K562 (cell line): Measurements from ENCODE around the gene NRF1. TPM values are rescaled to one million over a fixed set of nuclear protein-coding genes. Genes with fewer than 3 reads are reported as not detected.

Experiments
- BDP1 ChIP-seq: IDR thresholded peaks from 3 replicates; pipeline ENCODE4 v1.6.1; 2011; ENCODE audit not compliant: insufficient read length, insufficient read depth
- CREB1 ChIP-seq, 2 experiments: sonication (generic) in 1 of 2; formaldehyde crosslinking in 1 of 2; IDR thresholded peaks; 2 replicates each; pipeline versions ENCODE4 v1.6.1 to v1.8.0; 2012 to 2022; ENCODE audit warnings: inconsistent platforms in 1 of 2, mild to moderate bottlenecking in 1 of 2, missing genetic modification reagents in 1 of 2, moderate library complexity in 1 of 2
- HDGF ChIP-seq: fragments of 450-650 bp; IDR thresholded peaks from 2 replicates; pipeline ENCODE4 v1.6.1; 2016
- MITF ChIP-seq: IDR thresholded peaks from 2 replicates; pipeline ENCODE4 v1.6.1; 2014; ENCODE audit warnings: antibody characterized with exemption
- PRDM10 ChIP-seq: fragments of 450-650 bp; IDR thresholded peaks from 2 replicates; pipeline ENCODE4 v1.6.1; 2018; ENCODE audit not compliant: partially characterized antibody
- PURB ChIP-seq: sonication (generic); formaldehyde crosslinking; IDR thresholded peaks from 2 replicates; pipeline ENCODE4 v1.9.0; 2021; ENCODE audit warnings: low read depth, mild to moderate bottlenecking, missing genetic modification reagents
- SIN3B ChIP-seq: fragments of 450-650 bp; IDR thresholded peaks from 2 replicates; pipeline ENCODE4 v1.6.1; 2017; ENCODE audit warnings: low read depth, mild to moderate bottlenecking, moderate library complexity
- STAG1 ChIP-seq: sonication (generic); formaldehyde crosslinking; IDR thresholded peaks from 2 replicates; pipeline ENCODE4 v1.5.0; 2020; ENCODE audit warnings: missing genetic modification reagents, borderline replicate concordance
- TRIM25 ChIP-seq: fragments of 450-650 bp; IDR thresholded peaks from 2 replicates; pipeline ENCODE4 v1.7.0; 2016; ENCODE audit warnings: borderline replicate concordance
- ZBTB7A ChIP-seq: IDR thresholded peaks from 2 replicates; pipeline ENCODE4 v1.6.1; 2011; ENCODE audit warnings: low read depth, mild to moderate bottlenecking, low read length, moderate library complexity, borderline replicate concordance; ENCODE audit not compliant: control insufficient read depth
- ZNF232 ChIP-seq: sonication (generic); formaldehyde crosslinking; IDR thresholded peaks from 2 replicates; pipeline ENCODE4 v1.8.0; 2022; ENCODE audit warnings: mild to moderate bottlenecking, missing genetic modification reagents
- ZNF609 ChIP-seq: sonication (generic); formaldehyde crosslinking; IDR thresholded peaks from 2 replicates; pipeline ENCODE4 v1.8.1; 2023; ENCODE audit warnings: missing genetic modification reagents, mild to moderate bottlenecking, borderline replicate concordance
- ZNF766 ChIP-seq: fragments of 200-800 bp; sonication (Bioruptor generic); conservative IDR thresholded peaks from 2 replicates; pipeline ENCODE4 v1.6.1; 2016; ENCODE audit warnings: missing genetic modification characterization, missing compliant biosample characterization
- polyA plus RNA-seq, 8 experiments: library from polyadenylated mRNA; depleted of rRNA in 4 of 8; stranded (reverse) in 5 of 8; unstranded in 3 of 8; fragments of >200 nt; fragmentation: Nextera tagmentation in 2 of 8; fragmentation: Illumina TruSeq in 1 of 8; extraction: Ambion mirVana in 2 of 8; extraction: Trizol in 1 of 8; gene quantifications; 2 replicates each; pipeline versions ENCODE4 v1.2.1 to v1.2.3, GENCODE V29; 2011 to 2014; ENCODE audit warnings: inconsistent platforms in 1 of 8, missing spikeins in 1 of 8
- total RNA-seq, 7 experiments: library from RNA; depleted of rRNA in 6 of 7; stranded (reverse); fragments of >200 nt in 6 of 7; fragmentation: Illumina TruSeq in 2 of 7; extraction: Trizol in 2 of 7; gene quantifications; 2 replicates each; pipeline versions ENCODE4 v1.2.1 to v1.2.3, GENCODE V29; 2011 to 2021; ENCODE audit warnings: low replicate concordance in 1 of 7

Gene NRF1
- total and polyA plus RNA-seq, 9 of the 15 experiments (the other 6 are each of a cell fraction or from before 2014, with no cell fraction given) = 8.6 to 28.8 (median 20.3) TPM

GRCh38 chr7:129769866-129770808 lies 158.6 kb downstream of the NRF1 start (continued):
- peak; percentile 71 for TF ChIP-seq PRDM10
- no peak for TF ChIP-seq MITF
- TF ChIP-seq ZBTB7A = peak; percentile 39; the same call in 1 of the 2 replicates
- no peak for TF ChIP-seq BDP1
- no peak for TF ChIP-seq ZNF232 (CRISPR knock-in tag)
- 0 out of 2 replicates have a peak, but pooled peaks have one; percentile 8 for TF ChIP-seq STAG1
- no peak for TF ChIP-seq PURB
- no peak for TF ChIP-seq SIN3B
- TF ChIP-seq ZNF609 (CRISPR knock-in tag) = 0 out of 2 replicates have a peak, but pooled peaks have one; percentile 2
- TF ChIP-seq HDGF = no peak
- peak; percentile 18; the same call in 1 of the 2 replicates for TF ChIP-seq CREB1 (IDR thresholded peaks at IDR 0.05)
- no peak for TF ChIP-seq CREB1 (CRISPR knock-in tag; IDR thresholded peaks at IDR 0.05)
- no peak for TF ChIP-seq TRIM25
- TF ChIP-seq ZNF766 (CRISPR knock-in tag) = no peak
